NCI-H1105 (cell line): ENCODE results near the gene NME7.

Source experiments
- DNase-seq: peaks from one replicate; lab custom pipeline; 2025; lab: John Stamatoyannopoulos, UW

NME7 gene

DNA sequence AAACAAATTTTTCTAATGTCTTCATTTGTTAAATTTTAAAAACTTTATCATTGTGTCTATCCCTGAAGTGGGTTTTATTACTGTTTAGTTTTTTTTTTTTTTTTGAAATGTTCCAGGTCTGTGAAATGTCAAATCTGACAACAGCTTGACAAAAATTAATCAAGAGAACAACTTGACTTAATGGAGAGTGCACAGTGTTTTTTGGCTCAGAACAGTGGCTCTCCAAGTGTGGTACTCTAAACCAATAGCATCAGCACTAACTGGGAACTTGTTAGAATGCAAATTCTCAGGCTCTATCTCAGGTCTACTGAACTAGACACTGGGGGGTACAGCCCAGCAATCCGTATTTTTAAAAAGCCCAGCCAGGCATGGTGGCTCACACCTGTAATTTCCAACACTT lies 211.9 kb downstream of the NME7 start:
- no peak for DNase-seq

DNA sequence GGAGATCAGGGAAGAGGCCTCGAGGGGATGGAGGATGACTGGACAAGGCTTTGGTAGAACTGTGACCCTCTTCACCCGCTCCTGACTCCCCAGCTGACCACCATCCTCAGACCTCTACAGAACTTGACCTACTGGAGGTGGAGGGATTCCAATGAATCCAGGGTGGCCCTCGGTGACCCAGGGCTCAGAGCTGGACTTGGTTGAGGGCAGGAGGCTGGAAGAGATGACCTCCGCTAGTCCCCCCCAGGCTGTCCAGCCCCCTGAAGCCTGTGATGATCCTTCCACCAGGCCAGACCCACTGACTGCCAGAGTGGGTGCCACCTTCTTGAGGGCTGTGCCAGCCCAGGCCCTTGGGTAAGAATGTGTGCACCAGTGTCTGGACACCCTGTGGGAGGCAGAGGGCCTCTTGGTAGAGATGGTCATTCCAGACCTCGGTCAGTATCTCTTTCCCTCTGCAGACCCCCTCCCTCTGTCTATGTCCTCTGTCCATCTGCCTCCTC lies 216.2 kb downstream of the NME7 start:
- DNase-seq: no peak

DNA sequence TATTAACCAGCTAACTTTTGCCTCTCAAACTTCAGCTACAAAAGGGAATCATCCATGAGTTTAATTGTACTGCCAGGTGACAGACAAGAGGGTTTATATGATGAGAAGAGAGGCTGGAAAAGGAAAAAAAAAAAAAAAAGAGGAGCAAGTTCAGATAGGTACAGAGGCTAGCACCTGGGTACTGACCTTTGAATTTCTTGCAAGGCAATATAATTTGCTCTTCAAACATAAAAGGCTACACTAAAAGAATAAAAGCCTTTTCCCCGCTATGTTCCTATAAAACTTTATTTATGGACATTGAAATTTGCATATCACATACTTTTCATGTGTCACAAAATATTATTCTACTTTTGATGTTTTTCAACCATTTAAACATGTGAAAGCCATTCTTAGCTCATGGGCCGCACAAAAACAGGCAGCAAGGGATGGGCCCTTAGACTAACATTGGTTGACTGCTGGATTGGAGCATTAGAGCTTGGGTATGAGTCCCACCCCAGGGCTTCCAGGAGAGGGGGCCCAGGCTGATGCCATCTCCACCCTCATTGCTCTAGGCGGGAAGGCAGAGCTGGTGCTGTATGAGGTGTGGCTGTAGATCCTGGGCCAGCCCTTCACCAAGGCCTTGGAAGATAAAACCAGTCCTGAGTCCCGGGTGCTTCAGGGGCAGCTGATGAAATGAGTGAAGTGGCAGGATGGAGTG lies 216.8 kb downstream of the NME7 start:
- DNase-seq: no peak

DNA sequence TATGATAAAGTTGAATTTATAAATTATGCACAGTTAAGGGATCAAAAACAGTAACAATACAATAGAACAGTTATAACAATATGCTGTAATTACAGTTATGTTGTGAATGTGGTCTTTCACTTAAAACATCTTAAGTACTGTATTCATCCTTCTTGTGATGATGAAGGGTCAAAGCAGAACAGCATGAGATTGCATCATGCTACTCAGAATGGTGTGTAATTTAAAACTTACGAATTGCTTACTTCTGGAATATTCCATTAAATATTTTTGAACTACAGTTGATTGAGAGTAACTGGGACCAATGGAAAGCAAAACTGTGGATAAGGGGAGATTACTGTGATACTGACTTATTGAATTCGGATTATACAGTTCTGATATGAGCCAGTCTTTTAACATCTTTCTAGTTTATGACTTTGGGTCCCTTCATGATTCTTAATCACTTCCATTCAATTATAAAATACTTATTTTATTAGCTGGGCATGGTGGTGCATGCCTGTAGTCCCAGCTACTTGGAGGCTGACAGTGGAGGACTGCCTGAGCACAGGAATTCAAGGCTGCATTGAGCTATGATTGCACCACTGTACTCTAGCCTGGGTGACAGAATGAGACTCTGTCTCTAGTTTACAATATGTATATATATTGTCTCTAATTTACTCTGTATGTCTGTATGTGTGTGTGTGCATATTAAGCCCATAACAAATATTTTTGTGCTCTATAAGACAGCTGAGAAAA lies 217.9 kb downstream of the NME7 start:
- no peak for DNase-seq

DNA sequence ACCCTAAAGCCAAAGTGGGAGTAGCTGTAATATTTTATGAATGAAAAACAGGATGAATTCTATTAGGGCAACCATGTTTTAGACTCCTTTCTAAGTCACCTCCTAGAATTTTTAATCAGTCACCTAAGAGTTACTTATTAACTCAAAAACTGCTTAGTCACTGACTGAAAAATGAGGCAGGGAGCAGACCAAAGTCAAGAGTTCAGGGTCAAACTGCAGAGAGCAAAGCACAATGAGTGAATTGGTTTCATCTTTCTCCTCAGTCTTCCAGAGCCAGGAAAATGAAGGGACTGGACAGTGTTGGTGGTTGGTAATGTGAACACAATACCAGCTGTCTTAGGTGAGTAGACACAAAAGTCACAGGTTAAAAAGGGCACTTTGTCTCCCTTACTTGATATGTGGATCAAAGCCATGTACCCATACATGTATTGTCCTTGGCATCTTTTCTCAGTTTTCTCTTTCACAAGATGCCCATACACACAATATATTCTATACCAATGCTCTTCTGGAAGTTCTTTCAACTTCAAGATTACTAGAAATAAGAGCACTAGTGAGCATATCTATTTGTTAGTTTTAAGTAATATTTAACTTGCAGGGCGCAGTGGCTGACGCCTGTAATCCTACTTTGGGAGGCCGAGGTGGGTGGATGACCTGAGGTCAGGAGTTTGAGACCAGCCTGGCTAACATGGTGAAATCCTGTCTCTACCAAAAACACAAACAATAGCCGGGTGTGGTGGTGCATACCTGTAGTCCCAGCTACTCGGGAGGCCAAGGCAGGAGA lies 218.9 kb downstream of the NME7 start:
- no peak for DNase-seq

DNA sequence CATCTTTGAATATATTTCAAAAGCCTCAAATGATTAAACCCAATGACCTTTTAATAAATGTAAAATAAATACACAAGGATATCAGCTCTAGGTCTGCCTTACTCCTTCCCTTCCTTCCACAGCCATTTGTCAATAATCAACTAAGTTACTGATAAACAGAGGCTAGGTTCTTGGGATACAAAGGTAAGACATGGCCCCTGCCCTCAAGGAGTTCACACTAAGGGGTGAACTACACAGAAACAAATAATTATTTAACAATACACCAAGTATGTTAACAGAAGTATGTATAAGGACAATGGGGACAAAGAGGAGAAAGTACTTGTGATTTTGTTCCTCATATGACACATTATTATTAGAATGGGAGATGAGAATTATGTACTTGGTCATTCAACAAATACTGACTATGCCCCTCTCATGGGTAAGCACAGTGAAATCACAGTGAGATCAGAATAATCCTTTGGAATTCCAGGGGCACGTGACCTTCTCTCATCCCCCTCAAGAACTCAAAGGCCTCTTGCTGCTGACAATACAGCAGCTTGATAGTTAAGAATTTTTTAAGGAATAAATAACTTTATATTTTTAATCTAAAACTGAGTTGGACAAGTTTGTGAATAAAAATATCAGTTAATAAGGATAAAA lies 220.9 kb downstream of the NME7 start:
- DNase-seq: no peak

DNA sequence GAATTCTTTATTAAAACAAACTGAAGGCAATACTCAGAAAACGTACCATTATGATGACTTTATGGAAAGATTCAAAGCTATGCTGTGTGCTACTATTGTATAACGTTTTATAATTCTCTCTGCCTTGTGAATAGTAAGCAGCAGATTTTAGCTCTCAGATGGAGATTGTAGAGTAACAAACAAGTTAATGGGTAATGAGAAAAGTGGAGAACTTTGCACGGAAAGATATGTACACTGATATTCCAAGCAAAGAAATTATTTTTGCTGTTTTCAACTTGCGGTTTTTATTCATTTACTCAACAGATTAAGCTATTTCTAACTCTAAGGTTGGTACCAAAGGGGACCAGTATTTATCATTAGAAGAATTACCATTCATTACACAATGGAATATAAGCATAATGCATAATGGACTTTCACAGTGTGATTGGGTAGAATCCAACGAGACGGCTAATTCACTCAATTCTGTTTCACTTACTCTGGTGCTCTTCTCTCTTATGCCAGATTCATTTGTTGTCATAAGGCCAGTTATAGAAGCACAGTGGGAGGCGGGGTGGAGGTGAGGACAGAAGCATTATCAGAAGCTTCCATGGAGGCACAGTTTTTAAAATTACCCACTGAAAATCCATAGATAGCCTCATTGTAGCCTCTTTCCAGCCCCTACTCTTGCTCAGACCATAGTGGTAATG lies 222.5 kb downstream of the NME7 start:
- no peak for DNase-seq

DNA sequence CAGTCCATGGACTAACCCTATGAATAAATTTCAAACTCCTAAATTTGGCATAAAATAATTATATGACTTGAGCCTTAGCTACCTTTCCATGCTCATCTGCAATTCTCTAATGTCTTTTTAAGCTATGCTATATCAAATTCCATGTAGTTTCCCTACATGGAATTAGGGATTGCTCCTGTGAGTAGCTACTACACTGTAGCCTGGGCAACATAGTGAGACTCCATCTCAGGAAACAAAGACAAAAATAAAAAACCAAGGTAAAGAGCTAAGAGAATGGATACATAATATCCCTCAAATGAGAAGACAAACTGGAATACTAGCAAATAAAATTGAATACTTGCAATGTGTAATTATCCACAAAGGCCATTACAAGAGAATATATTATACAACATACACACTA lies 223.6 kb downstream of the NME7 start:
- no peak for DNase-seq

DNA sequence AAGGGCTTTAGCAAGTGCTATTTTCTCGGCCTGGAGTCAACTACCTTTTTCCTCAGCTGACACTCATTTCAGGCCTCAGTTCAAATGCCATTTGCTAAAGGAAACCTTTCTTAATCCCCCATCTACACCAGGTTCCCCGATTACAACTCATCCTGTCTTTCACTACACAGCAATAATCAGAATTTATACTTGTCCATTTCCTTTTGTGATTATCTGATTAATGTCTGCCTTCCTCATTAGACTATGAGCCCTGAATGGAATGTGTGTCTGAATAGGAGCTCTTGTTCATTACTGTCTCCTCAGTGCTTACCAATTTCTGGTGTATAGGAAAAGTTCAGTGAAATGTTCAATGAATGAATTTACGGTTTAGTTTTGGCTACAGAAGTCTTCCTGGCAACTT lies 224.3 kb downstream of the NME7 start:
- DNase-seq: no peak

DNA sequence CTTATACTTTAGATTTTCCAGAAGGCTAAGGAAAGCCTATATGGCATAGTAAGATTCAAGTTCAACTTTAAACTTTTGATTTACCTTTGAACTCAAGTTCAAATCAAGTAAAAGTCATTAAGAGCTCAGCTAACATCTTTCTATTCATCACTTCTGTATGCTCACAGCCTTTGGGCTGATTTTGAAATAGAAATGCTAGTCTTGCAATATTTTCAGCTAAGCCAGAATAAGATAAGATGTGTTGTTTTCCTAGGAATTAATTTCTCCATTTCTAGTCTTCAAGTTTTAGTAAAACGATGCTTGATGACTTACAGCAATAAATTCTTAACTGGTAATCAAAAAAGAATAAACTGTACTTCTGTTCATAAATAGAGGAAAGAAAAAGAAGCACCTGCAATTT lies 225.5 kb downstream of the NME7 start:
- no peak for DNase-seq

DNA sequence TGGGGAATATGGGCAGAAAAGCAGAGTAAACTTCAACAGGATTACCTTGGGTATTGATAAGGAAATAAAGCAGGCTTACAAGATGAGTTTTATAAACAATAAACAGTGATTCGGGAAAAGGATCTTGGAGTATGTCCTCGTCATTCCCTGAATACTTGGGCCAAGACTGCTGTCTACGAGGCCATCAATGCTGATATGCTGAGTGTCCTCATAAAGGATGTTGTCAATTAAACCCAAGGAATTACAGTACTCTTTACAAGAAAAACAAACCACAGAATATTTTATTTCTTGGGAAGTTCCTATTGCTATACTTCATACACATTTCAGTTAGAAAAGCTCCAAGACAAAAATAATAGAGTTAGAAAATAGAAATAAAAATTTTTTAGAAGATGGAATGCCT lies 226.2 kb downstream of the NME7 start:
- no peak for DNase-seq

DNA sequence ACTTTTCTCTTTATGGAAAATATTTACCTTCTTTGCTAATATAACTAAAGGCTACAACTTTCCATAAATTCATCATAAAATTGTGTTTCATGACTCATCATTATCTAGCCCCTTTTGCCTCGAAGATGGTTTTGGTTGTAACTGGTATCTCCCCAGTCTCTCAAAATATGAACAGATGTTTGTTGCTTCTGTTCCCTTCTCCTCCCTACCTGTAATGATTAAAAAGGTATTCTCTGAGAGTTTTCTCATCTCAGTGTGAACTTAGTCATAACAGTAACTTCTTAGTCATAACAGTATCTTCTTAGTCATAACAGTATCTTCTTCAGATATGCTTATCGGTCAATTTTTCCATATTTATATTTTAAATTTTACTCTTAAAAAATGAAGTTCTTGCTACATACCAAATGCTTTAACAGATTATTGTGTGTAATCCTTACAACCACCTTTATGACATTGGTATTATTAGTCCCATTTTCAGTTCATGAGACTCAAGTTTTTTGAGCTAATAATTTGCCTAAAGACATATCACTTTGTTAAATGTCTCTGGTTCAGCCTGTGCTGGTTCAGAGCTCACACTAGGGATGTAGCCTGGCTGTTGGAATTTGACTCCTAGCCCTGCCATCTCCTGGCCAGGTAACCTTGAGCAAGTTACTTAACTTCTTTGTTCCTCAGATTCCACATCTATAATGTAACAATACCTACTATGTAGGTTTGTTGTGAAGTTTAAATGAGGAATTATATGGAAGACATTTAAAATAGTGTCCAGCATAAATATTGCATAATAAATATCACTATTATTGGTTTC lies 228.5 kb downstream of the NME7 start:
- DNase-seq: no peak

DNA sequence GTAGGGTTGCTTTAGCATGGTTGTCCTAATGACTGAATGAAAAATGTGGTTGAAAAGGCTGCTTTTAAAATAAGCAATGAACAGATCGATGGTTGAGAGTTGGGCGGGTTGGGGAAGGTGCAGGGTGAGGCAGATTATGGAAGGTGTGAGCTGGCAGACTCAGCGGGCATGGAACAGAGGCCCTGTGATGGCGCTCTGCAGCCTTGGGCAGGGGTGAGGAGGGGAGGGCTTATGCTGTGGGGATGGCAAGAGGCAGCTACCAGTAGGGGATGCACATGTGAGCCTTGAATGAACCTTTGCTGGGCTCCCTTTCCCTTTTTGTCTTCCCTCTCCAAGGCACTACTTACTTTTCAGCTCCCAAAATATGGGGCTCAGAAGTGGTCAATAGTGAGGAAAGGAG lies 230.2 kb downstream of the NME7 start:
- DNase-seq: no peak

DNA sequence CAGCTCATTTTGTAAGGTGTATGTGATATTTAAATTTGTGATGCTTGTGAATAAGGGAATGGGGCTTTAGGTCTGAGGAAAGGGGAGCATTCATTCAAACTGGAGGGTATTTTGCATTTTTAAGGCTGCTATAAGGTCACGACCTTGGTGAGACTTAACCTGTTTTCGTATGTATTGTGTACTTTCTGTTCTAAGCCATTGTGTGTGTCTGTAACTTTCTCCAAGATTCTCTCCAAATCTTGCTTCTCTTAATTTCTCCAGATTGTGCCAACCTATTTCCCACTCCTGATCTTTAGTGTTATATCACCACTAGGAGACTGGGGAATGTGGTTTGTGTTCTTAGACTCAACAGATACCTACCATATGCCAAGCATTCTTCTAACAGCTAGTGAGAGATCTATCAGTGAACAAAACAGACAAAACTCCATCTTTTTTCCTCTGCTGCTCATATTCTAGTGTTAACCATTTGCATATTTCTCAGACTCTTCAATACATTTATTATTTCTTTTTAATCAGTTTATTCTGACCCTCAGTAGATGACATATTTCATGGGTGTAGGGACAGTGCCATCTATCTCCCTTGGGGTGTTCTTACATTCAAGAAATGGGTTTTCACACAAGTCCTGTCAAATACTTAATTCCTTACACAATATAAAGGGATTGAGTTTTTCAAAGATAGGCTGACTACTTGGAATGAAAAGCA lies 233.6 kb downstream of the NME7 start:
- DNase-seq: no peak

DNA sequence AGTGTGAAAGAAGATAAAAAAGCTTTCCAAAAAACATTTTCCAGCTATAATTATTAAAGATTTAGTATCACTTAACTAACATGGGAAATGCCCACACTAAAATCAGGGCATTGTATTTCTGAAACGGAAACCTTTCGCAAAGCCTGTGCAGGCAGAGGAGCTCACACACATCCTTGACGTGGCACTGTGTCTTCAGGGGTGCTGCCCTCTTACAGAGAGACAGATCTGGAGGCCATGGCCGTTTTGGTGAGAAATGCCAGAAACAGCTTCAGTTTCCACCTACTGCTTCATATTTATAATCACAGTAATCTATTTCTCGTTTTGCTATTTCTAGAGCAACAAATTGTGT lies 234.4 kb downstream of the NME7 start:
- no peak for DNase-seq

DNA sequence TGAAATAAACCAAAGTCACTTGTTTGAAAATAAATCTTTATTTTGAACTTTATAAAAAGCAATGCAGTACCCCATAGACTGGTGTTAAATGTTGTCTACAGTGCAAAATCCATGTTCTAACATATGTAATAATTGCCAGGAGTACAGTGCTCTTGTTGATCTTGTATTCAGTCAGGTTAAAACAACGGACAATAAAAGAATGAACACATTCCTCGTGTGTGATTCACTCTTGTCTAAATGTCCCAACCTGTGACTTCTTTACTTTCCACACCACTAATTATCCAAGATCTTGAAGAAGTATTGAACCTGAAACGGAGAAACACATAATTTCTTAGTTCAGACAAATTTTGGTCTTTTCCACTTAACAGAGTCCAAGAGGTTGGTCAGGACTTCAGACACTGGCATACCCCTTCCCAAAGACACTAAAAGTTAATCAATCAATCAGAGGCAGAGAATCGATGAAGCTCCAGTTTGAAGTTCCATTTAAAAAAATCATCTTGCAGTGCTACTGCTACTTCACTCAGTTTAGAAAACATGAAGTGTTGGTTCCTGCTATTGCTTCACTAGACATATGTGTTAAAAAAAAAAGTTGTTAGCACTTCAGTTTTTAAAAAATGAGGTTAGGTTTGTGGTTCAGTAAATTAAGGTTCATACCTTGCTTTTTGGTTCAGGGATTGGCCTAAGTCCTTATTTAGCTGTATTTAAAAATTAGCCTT lies 234.9 kb downstream of the NME7 start:
- no peak for DNase-seq

DNA sequence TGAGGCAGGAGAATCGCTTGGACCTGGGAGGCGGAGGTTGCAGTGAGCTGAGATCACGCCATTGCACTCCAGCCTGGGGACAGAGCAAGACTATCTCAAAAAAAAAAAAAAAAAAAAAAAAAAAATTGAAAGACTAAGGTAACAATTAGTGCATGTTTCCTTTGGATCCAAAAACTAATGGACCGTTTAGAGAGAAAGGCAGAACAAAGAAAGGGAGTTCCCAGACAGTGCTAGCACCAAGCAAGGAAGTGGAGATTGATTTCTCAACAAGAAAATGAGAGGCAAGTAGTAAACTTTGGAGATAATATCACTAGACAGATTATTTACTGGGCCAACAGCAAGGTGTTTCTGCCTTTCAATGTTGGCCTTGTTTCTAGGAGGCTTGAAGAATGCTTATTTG lies 236.9 kb downstream of the NME7 start:
- no peak for DNase-seq

DNA sequence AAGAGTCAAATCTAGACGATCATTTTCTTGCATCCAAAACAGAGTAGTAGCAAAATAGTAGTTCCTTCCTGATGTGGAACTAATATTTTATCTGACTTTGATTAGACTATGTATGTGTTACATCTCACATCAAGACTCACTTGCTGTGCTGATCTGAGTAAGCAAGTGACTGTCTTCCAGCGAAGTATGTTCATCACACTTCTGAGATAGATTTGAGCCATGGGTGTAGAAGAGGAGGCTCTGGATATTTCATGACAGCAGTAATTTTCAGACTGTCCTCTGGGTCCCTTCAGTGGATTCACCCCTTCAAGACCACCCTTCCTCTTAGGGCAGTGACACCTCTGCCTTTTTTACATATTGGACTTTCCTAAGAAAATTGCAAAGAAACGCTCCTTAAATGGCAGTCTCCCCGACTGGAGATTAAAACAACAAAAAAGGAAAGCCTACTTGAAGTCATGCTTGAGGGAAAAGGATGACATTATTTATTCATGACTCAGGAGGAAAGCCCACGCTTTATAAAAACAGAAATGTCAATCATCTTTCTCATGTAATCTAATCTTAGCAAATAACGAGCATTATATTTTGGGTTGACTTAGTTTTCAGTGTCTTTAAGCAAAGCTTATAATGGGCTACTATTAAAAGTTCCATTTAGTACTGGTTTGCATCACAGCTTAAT lies 238.3 kb downstream of the NME7 start:
- no peak for DNase-seq

DNA sequence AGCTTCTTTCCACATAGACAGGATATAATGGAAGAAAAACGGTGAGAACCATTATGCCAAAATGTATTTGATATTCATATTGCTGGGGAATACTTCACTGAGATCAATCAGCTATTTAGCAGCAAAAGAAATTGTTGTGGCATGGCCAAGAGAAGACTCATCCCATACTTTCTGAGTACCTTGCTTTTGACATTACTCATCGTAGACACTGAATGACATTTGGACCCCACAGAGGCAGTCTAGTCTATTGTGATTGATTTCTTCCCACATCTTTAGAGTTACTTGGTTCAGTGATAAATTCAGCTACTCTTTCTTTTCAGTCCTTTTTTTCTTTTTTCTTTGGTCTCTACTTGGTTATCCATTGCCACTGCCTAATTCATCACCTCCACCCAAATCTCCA lies 239.0 kb downstream of the NME7 start:
- no peak for DNase-seq
